HG02943 (cell line): ENCODE data around the gene HYKK.
"Not testable (repeated sequence)": the region's sequence is repeated elsewhere in the genome, so short reads cannot be mapped to it uniquely, and the experiment has no call there.

Experiments
- ATAC-seq: cut with Tn5 transposase; IDR thresholded peaks from one replicate; pipeline ENCODE4 v1.9.1; 2021; ENCODE audit warnings: mild to moderate bottlenecking, low read depth, moderate library complexity; ENCODE audit not compliant: unreplicated experiment

Gene HYKK, protein sequence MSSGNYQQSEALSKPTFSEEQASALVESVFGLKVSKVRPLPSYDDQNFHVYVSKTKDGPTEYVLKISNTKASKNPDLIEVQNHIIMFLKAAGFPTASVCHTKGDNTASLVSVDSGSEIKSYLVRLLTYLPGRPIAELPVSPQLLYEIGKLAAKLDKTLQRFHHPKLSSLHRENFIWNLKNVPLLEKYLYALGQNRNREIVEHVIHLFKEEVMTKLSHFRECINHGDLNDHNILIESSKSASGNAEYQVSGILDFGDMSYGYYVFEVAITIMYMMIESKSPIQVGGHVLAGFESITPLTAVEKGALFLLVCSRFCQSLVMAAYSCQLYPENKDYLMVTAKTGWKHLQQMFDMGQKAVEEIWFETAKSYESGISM

DNA sequence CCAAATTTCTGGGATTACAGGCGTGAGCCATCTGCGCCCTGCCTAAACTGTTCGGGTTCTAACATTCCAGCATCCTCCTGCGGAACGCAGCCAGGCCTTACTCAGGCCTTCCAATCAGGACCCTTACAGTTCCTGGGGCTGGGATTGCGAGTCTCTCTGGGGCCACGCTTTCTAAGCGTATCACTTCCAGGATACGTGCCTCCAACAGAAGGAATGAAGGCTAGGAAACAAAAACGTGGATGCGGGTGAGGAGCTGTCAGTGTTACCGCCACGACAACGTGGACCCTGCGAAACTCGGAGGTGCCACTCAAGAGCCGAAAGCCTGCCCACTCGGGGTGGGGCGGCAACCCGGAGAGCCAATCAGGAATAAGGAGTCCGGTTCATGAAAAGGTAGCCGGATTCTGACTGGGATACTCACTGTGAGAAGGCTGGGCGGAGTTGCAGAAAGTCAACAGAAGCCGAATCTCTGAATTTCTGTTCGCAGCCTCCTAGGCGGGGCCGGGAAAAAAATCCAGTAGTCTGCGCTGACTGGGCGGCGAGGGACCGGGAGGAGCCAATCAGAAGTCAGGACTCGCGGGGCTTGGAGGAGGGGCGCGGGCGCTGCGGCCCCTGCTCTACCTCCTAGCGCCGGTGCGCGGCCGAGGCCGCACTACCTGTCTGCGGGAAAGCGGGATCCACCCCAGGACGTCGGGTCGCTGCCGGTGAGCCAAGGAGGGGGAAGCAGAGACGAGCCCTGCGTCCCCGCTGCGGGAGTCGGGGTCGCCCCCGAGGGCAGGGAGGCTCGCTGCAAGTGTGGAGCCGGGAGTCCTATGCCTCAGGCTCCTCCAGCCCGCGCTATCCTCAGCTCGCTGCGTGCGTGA is at the start of gene HYKK:
TSS of gene HYKK (plus strand) at position 607 of the 860 bp plus-strand sequence. CDS start 5,512 bp downstream, outside the sequence.
- peak; percentile 77 for ATAC-seq

DNA sequence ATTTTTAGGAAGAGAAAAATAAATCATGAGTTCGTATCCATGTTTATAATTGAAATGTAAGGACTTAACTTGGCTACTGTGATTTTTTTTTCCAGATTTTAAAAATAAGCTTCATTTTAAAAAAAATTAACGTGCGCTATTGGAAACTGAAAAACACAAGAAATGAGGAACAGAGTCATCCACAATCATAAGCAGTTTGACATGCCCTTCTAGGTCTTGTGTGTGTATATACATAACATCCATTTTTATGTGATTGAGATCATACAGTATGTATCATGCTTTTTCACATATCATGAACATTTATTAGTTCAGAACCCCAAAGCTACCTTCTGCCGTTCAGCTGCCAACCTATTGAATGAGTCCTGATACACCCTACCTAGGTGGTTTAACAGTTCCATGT is 46.6 kb upstream of the HYKK start:
- ATAC-seq: no peak

DNA sequence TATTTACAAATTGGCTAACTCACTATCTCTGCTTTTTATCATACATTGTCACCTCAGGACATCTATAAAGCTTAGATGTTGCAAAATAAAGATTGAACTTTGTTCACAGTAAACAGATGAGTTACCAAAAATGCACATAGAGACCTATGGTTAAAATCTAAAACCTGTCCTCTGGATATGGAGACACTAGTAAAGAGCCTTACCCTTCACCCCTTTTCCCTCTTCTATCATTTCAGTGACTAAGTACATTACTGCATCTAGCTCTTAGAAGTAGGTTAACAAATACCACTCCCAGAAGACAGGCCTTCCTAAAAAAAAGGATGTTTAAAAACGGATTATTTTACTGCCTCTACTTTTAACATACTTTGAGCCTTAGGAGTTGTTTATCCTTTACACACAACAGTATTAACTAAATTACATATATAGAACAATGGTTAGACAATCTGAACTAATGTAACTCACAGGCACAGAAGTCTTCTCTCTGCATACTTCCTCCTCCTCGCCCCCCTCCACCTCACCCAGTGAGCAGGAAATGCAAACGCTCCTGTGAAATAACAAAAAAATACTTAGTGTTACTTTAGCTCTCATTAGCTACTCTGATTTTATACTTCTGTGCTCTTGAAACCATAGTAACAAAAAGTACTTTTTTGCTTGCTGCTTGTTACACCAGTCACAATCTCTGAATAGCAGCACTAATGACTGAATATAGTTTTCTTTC is 46.0 kb upstream of the HYKK start:
- no peak for ATAC-seq

DNA sequence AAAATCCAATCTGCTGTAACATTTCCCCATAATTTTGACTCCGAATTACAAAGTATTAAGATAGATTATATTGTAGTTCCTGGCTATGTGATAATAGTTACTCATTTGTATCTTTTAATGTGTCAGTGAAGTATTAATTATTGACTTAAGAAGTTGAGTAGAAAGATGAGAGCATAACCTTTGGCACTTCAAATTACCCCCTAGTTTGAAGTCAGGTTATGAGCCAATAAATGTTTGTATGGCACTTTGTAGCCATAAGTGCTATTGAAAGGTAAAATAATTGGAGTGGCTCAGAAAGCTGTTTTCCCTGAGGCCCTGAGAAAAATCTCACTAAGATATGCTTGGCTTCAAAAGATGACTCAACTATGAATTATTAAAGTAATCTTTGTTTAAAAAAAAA is 38.3 kb upstream of the HYKK start:
- ATAC-seq: no peak

DNA sequence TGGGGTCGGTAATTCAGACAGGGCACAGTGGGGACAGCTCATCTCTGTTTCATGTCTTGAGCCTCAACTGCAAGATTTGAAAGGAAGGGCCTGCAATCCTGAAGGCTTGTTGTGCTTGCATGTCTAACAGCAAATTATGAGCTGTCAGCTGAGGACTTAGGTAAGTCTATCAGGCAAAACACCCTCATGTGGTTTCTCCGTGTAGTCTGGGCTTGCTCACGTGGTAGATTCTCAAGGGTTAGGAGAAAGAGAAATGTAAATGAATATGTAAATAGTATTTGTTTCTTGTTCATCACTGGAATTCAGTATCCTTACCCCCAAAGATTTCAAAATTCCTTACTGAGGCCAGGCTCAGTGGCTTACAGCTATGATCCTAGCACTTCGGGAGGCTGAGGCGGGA is 30.1 kb upstream of the HYKK start:
- ATAC-seq: no peak

DNA sequence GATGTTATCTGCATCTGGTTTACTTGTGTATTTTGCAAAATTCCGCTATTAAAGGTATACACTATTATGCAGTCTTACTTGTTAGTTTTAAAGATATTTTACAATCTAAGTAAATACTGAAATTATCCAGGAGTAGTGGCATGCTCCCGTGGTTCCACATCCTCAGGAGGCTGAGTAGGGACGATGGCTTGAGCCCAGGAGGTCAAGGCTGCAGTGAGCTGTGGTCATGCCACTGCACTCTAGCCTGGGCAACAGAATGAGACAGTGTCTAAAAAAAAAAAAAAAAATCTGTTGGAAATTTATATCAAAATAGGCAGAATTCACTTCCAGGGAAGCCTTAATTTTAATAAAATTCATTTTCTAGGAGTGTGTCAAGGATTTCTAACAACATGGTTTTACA is 27.7 kb upstream of the HYKK start:
- ATAC-seq: no peak

DNA sequence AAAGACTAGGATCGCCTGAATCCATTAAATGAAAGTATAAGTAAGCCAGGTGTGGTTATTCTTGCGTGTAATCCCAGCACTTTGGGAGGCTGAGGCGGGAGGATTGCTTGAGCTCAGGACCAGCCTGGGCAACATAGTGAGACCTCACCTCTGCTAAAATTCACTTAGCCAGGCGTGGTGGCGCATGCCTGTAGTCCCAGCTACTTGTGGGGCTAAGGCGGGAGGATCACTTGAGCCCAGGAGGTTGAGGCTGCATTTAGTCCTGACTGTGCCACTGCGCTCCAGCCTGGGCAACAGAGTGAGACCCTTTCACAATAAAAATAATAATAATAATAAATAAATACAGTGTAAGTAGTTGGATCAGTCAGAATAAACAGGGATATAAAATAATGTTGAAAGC is 25.5 kb upstream of the HYKK start:
- no peak for ATAC-seq

DNA sequence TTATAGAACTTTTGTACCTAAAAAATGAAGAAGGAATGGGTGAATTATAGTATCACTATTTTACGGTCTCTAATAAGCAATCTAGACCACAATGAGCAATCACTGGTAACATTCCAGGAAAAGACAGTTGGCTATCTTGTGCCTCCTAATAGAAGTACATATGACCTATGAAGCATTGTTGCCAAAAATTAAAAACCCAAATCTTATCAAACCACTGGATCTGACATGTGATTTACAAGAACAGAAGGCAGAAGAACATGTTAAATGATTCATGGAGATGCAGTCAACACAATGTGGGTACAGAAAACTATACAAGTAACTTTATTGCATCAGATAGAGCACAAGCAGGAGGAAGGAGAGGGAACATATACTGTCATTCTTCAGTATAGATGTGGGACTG is 14.5 kb upstream of the HYKK start:
- ATAC-seq: no peak

DNA sequence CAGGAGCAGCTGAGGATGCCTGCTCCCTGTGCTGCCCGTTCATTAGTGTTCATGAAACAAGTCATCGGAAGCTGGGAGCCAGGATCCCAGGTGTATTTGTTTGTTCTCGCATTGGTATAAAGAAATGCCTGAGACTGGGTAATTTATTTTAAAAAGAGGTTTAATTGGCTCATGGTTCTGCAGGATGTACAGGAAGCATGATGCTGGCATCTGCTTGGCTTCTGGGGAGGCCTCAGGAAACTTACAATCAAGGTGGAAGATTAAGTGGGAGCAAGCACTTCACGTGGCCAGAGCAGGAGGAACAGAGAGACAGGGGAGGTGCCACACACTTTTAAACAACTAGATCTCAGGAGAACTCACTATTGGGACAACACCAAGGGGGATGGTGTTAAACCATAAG is 5.5 kb upstream of the HYKK start:
- ATAC-seq: no peak

DNA sequence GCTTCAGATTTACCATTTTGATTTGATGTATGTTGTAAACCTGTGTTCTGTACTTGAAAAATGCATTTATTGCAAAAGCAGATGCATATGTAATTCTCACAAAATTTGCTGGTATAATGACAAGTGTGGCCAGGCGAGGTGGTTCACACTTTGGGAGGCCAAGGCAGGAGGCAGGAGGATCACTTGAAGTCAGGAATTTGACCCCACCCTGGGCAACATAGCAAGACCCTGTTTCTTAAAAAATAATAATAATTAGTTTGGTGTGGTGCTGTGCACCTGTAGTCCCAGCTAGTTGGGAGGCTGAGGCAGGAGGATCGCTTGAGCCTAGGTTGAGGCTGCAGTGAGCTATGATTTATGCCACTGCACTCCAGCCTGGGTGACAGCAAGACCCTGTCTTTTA is 4.7 kb upstream of the HYKK start:
- ATAC-seq: no peak

DNA sequence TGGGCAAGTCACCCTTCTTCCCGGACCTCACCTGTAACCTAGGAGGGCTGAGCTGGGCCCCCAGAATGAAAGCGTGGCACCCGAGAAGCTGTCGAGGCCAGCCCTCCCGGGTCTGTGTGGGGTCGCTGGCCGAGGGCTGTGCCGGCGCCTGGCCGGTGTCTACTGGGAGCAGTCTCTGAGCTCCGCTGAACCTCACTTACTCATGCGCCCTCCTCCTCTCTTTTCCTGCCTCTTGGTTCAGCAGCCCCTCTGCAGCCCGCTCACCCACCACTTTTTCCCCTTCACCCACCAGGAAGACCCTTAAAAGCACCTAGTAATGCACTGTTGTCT is 419 bp downstream of the HYKK start:
- no peak for ATAC-seq

DNA sequence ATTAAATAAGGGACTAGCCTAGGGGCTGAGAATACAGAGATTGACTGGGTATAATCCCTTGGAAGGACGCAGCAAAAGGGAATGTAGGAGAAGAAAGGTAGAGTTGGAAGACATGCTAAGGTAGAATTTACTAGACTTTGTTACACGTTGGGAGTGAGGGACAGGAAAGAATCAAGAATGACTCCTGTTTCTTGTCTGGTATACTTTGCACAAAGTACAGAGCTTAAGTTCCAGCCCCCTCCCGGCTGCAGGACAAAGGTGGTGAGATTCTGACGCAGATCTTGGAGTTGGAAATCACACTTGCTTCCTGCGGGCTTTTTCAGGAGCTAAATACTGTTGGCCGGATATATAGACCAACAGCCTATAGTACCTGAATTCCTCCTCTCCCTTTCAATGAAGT is 895 bp downstream of the HYKK start:
- no peak for ATAC-seq

DNA sequence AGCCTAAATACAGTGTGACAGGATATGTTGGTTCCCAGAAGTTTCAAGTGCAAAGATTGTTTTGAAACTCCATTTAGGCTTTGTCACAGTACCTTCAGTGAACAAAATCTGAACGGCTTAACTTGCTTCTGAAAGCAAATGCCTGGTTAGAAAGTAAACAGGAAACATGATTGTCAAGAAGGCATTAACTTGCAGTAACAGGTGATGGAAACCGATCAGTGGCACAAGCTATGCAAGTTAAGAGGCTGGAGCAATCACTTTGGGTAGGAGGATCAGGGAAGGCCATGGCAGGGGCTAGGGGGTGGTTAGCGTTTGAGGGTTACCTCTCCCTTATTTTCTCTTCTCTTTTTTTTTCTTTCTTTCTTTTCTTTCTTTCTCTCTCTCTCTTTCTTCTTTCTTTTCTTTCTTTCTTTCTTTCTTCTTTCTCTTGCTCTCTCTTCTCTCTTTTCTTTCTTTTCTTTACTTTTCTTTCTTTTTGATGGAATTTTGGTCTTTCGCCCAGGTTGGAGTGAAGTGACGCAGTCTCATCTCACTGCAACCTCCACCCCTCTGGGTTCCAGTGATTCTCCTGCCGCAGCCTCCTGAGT is 2.4 kb downstream of the HYKK start:
- ATAC-seq: no peak

DNA sequence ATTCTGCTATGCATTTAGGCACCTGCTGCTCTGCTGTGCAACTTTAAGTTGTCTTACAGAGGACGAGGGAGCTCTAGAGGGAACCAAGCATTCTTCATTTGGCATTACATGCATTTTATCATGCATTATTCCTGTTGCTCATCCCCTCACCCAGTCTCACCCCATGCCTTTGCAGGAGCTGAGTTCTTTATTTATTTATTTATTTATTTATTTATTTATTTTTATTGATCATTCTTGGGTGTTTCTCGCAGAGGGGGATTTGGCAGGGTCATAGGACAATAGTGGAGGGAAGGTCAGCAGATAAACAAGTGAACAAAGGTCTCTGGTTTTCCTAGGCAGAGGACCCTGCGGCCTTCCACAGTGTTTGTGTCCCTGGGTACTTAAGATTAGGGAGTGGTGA is 12.7 kb downstream of the HYKK start:
- ATAC-seq: not testable (repeated sequence)

DNA sequence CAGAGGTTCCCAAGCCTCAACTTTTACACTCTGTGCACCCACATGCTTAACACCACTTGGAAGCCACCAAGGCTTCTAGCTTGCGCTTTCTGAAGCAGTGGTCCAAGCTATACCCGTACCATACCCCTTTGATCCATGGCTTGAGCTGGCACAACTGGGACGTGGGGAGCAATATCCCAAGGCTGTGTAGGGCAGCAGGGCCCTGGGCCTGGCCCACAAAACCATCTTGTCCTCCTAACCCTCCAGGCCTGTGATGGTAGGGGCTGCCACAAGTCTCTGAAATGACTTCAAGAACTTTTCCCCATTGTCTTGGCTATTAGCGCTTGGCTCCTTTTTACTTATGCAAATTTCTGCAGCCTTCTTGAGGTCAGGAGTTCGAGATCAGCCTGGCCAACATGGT is 16.9 kb downstream of the HYKK start:
- no peak for ATAC-seq

DNA sequence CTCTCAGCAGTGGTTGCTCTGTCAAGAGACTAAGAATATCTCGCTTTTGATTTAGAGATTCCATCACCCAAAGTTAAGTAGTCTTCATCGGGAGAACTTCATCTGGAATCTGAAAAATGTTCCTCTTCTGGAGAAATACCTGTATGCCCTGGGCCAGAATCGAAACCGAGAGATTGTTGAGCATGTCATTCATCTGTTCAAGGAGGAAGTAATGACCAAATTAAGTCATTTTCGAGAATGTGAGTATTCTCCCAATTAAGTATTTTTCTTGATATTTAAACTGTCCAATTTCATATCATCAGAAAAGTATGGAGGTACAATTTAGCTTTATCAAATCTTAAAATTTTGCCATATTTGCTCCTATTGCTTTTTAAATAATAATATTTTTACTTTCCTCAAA is 19.9 kb downstream of the HYKK start:
- no peak for ATAC-seq

DNA sequence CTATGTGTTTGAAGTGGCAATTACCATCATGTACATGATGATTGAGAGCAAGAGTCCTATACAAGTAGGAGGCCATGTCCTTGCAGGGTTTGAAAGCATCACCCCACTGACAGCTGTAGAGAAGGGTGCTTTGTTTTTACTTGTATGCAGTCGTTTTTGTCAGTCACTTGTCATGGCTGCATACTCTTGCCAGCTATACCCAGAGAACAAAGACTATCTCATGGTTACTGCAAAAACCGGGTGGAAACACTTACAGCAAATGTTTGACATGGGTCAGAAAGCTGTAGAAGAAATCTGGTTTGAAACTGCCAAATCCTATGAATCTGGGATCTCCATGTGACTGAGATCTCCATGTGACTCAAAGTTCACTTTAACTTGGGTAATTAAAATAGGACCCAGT is 26.0 kb downstream of the HYKK start:
- ATAC-seq: no peak

DNA sequence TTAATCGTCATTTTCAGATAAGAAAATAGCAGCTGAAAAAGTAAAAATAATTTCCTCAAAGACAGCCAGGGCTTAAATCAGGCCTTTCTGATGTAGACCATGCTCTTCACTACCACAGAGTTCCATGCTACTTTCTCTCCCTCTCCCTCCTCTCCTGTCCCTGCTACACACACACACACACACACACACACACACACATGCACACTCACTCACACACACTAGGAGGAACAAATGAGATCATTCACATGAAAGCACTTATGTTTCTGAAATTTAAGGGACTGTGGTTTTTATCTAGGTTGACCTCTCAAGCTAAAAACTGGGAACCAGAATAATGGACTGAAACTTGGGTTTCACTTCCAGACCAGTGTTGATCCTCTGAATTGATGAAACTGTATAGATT is 28.8 kb downstream of the HYKK start:
- ATAC-seq: no peak

DNA sequence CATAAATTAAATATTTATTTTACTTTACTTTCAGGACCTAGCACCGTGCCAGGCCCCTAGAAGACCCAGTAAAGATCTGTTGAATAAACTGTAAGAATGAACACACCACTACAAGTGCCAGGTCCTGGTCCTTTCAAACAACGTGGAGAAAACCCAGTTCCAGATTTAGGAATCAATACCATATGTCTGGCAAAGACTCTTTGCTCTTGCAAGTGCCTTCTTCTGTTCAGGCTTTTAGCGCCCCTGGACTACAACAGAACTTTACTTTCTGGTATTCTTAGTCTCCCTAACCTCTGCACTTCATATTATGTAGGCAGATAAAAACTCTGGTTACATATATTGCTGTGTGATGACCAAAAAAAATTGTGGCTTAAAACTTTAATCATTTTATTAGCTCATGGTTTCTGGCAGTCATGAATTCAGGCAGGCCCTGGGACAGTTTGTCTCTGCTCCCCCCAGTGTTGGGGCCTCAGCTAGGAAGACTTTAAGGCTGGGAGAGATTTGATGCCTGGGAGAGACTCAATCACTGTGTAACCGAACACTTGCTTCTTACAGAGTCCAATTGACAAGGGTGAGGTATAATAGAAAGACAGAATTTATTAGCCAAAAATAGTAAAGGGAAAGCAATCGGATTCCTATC is 30.0 kb downstream of the HYKK start:
- ATAC-seq: no peak

DNA sequence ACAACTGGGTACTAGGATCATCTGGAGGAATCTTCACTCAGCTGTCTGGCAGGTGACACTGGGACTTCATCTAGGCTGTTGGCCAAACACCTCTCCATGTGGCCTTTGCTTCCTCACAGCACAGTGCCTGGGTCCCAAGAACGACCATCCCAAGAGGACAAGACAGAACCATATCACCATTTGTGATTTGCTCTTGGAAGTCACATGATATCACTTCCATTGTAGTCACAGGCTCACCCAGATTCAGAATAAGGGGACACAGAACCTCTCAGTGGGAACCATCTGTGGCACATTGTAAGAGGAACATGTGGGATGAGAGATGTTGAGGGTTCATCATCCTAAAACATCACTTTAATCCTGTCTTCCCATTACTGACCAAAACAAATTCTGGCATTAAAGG is 31.0 kb downstream of the HYKK start:
- ATAC-seq: no peak
